HCT116 (cell line): ENCODE results near the gene SEC14L1. TPM values are rescaled to one million over a fixed set of nuclear protein-coding genes. Genes with fewer than 3 reads are reported as not detected.

Experiments
- ATAC-seq: fragments of 200-7000 bp; cut with Tn5 transposase; 2 replicates; pipeline ENCODE4 v1.9.1; 2020; ENCODE audit warnings: mild to moderate bottlenecking, moderate library complexity
- BruUV-seq: library from RNA; stranded (reverse); fragments of 400-500 nt; replicated peaks from 2 replicates; lab custom pipeline; 2021; lab: Mats Ljungman, UMichigan
- CTCF ChIA-PET: fragments of 300-600 bp; sonication (Branson Sonifier 250); formaldehyde crosslinking; loops from one replicate; lab custom pipeline; 2021; ENCODE audit warnings: antibody characterized with exemption; lab: Charles Lee
- POLR2A ChIA-PET: fragments of 300-600, 350-600 bp; sonication (Branson Sonifier 250); formaldehyde crosslinking; loops from one replicate; lab custom pipeline; 2021; ENCODE audit warnings: antibody characterized with exemption; lab: Charles Lee
- RAD21 ChIA-PET, 2 experiments: fragments of 300-600 bp; sonication (Branson Sonifier 250); formaldehyde crosslinking; loops; one replicate each; lab custom pipeline; 2023; ENCODE audit warnings: low total read pairs in 2 of 2; ENCODE audit not compliant: uncharacterized antibody in 2 of 2, unreplicated experiment in 2 of 2, low non-redundant PET in 1 of 2; lab: Charles Lee
- DNase-seq: peaks from one replicate; pipeline ENCODE4 v3.0.0-alpha.2; 2010; ENCODE audit warnings: low read depth, low spot score
- H2AFZ ChIP-seq: fragments of 200-600 bp; shearing (Covaris generic), sonication (generic); 2 replicates; pipeline ENCODE4 v1.6.1; 2017; ENCODE audit warnings: low read depth, mixed run types, mixed read lengths, antibody characterized with exemption, low read length; ENCODE audit not compliant: poor library complexity, severe bottlenecking
- H3K27ac ChIP-seq: 2 replicates; pipeline ENCODE4 v1.5.1; 2012; ENCODE audit warnings: low read depth, low read length
- H3K27me3 ChIP-seq: fragments of 200-600 bp; sonication (generic); 2 replicates; pipeline ENCODE4 v1.6.1; 2016; ENCODE audit warnings: mixed run types, low read length, mixed read lengths; ENCODE audit not compliant: insufficient read depth
- H3K36me3 ChIP-seq, 2 experiments: fragments of 200-500 bp in 1 of 2; fragments of 200-600 bp in 1 of 2; sonication (Bioruptor generic) in 1 of 2; sonication (generic) in 1 of 2; 2 replicates each; pipeline versions ENCODE4 v1.5.1 to v1.6.1; 2014 to 2016; ENCODE audit warnings: low read length in 2 of 2, inconsistent platforms in 1 of 2, mixed read lengths in 1 of 2, mixed run types in 1 of 2; ENCODE audit not compliant: insufficient read depth in 2 of 2, control insufficient read depth in 1 of 2
- H3K4me1 ChIP-seq, 2 experiments: fragments of 200-600 bp in 1 of 2; sonication (generic) in 1 of 2; 2 replicates each; pipeline versions ENCODE4 v1.5.1 to v1.6.1; 2012 to 2017; ENCODE audit warnings: low read length in 2 of 2, inconsistent platforms in 1 of 2, mild to moderate bottlenecking in 1 of 2, mixed read lengths in 1 of 2, mixed run types in 1 of 2, moderate library complexity in 1 of 2; ENCODE audit not compliant: insufficient read depth in 2 of 2, control insufficient read depth in 1 of 2
- H3K4me2 ChIP-seq: fragments of 200-600 bp; sonication (generic); 2 replicates; pipeline ENCODE4 v1.6.1; 2017; ENCODE audit warnings: mixed run types, low read length, mixed read lengths
- H3K4me3 ChIP-seq, 2 experiments: fragments of 200-600 bp in 1 of 2; sonication (generic) in 1 of 2; replicated peaks in 1 of 2; 2 replicates each; pipeline ENCODE4 v1.5.1; 2011 to 2016; ENCODE audit warnings: low read length in 2 of 2, control low read depth in 1 of 2, low read depth in 1 of 2, mild to moderate bottlenecking in 1 of 2, mixed read lengths in 1 of 2, mixed run types in 1 of 2
- H3K79me2 ChIP-seq: fragments of 200-600 bp; sonication (generic); 2 replicates; pipeline ENCODE4 v1.6.1; 2017; ENCODE audit warnings: mild to moderate bottlenecking, mixed run types, low read length, moderate library complexity, mixed read lengths; ENCODE audit not compliant: insufficient read depth
- H3K9ac ChIP-seq: fragments of 200-600 bp; sonication (generic); 2 replicates; pipeline ENCODE4 v1.6.1; 2016; ENCODE audit warnings: low read length, mixed read lengths
- H3K9me2 ChIP-seq: fragments of 200-600 bp; sonication (generic), shearing (Covaris generic); 2 replicates; pipeline ENCODE4 v1.6.1; 2017; ENCODE audit warnings: mixed run types, mild to moderate bottlenecking, moderate library complexity; ENCODE audit not compliant: insufficient read depth
- H3K9me3 ChIP-seq, 2 experiments: fragments of 200-500 bp in 1 of 2; fragments of 200-600 bp in 1 of 2; sonication (Bioruptor generic) in 1 of 2; sonication (generic) in 1 of 2; 2 replicates each; pipeline ENCODE4 v1.6.1; 2014 to 2017; ENCODE audit warnings: low read length in 2 of 2, mixed read lengths in 2 of 2, inconsistent platforms in 1 of 2, low read depth in 1 of 2, mild to moderate bottlenecking in 1 of 2, mixed run types in 1 of 2, moderate library complexity in 1 of 2; ENCODE audit not compliant: control insufficient read depth in 1 of 2, insufficient read depth in 1 of 2
- H4K20me1 ChIP-seq: fragments of 200-600 bp; sonication (generic), shearing (Covaris generic); 2 replicates; pipeline ENCODE4 v1.6.1; 2017; ENCODE audit warnings: mixed run types, mild to moderate bottlenecking, moderate library complexity; ENCODE audit not compliant: insufficient read depth
- CBX3 ChIP-seq: IDR thresholded peaks from 2 replicates; pipeline ENCODE4 v1.6.1; 2012; ENCODE audit warnings: low read depth
- EGR1 ChIP-seq: IDR thresholded peaks from 2 replicates; pipeline ENCODE4 v1.6.1; 2012; ENCODE audit warnings: low read depth
- JUND ChIP-seq: IDR thresholded peaks from 2 replicates; pipeline ENCODE4 v1.6.1; 2012
- POLR2A ChIP-seq: IDR thresholded peaks from 2 replicates; pipeline ENCODE4 v1.7.0; 2011; ENCODE audit warnings: borderline replicate concordance; ENCODE audit not compliant: insufficient read depth, insufficient read length; ENCODE audit errors: extremely low read depth
- POLR2AphosphoS5 ChIP-seq: IDR thresholded peaks from 2 replicates; pipeline ENCODE4 v1.6.1; 2011; ENCODE audit warnings: mild to moderate bottlenecking, low read depth, low read length, moderate library complexity
- RAD21 ChIP-seq: IDR thresholded peaks from 2 replicates; pipeline ENCODE4 v1.6.1; 2012; ENCODE audit warnings: low read depth, mild to moderate bottlenecking
- SIN3A ChIP-seq: IDR thresholded peaks from 2 replicates; pipeline ENCODE4 v1.6.1; 2012; ENCODE audit warnings: low read depth
- SP1 ChIP-seq: IDR thresholded peaks from 2 replicates; pipeline ENCODE4 v1.6.1; 2012; ENCODE audit warnings: low read depth
- ZNF274 ChIP-seq: fragments of 200-500 bp; sonication (Bioruptor generic); IDR thresholded peaks from 2 replicates; pipeline ENCODE4 v1.6.1; 2014; ENCODE audit warnings: mild to moderate bottlenecking, low read depth, low read length, inconsistent platforms
- intact Hi-C: fragments of 100-400 bp; cut with micrococcal nuclease; formaldehyde crosslinking; loops from 2 replicates; pipeline ENCODE4 v1.10.0; 2022
- total RNA-seq: library from RNA; stranded (reverse); gene quantifications from one replicate; pipeline ENCODE4 v1.2.1, GENCODE V29; 2021; ENCODE audit not compliant: unreplicated experiment
- TF ChIP-seq, protein P1 (sequence below): IDR thresholded peaks from 2 replicates; pipeline ENCODE4 v1.6.1; 2011; ENCODE audit warnings: mild to moderate bottlenecking, low read length, moderate library complexity; ENCODE audit not compliant: insufficient replicate concordance; ENCODE audit errors: extremely low read depth
- TF ChIP-seq, protein P2 (sequence below), 3 experiments: fragments of 200-600 bp in 1 of 3; sonication (generic) in 1 of 3; IDR thresholded peaks in 2 of 3; conservative IDR thresholded peaks in 1 of 3; 2 replicates each; pipeline ENCODE4 v1.5.1; 2012 to 2017; ENCODE audit warnings: low read depth in 2 of 3, low read length in 2 of 3, antibody characterized with exemption in 1 of 3, borderline replicate concordance in 1 of 3, control low read depth in 1 of 3, mild to moderate bottlenecking in 1 of 3, mixed read lengths in 1 of 3, mixed run types in 1 of 3, moderate library complexity in 1 of 3; ENCODE audit not compliant: insufficient read depth in 1 of 3

SEC14L1 gene
- total RNA-seq, 1 experiment from 2014 or later, result 59.7 TPM

DNA sequence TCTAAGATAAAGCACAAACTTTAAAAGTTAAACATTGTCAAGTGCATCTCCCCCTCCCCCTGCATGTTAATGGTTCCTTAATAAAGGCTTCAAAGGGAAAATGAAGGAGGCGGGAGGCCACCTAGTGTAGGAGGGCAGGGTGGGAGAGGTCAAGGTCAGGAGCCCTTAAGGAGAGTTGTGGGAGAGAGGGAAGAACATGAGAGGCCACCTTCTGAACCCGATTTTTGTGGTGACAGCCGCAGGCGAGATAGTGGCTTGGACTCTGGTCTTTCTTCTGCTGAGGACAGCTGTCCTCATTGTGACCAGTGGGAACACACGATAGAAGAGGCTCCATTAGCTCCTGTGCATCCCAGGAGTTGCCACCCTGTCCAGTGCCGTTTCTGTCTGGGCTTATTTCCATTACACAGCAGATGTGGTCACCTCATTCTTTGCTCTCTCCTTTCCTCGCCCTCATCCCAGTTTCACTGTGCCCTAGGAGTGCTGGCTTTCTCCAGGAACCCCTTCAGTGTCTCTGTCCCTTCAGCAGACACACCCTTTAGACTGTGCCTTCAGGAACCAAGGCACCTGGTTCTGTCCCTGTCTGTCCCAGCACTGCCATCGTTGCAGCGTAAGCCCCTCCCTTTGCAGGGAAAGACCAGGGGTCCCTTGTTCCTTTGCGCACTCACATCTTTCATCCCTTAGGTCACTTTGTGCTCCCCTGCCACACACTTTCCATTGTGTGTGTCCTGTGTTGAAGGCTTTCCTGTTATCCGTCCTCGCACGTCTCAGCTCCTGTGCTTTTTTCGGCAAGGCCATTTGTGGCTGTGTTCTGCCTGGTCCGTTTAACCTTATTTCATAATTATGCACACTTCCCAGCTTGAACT lies 7.5 kb downstream of the SEC14L1 start:
- BruUV-seq, result no TSS peak
- TF ChIP-seq, protein P1, sequence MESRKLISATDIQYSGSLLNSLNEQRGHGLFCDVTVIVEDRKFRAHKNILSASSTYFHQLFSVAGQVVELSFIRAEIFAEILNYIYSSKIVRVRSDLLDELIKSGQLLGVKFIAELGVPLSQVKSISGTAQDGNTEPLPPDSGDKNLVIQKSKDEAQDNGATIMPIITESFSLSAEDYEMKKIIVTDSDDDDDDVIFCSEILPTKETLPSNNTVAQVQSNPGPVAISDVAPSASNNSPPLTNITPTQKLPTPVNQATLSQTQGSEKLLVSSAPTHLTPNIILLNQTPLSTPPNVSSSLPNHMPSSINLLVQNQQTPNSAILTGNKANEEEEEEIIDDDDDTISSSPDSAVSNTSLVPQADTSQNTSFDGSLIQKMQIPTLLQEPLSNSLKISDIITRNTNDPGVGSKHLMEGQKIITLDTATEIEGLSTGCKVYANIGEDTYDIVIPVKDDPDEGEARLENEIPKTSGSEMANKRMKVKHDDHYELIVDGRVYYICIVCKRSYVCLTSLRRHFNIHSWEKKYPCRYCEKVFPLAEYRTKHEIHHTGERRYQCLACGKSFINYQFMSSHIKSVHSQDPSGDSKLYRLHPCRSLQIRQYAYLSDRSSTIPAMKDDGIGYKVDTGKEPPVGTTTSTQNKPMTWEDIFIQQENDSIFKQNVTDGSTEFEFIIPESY, result no peak
- TF ChIP-seq ZNF274 (no peak), EGR1 (no peak), POLR2A (no peak), JUND (no peak), SP1 (no peak), RAD21 (no peak), CBX3 (no peak), SIN3A (no peak), POLR2AphosphoS5 (no peak)
- TF ChIP-seq, protein P2, sequence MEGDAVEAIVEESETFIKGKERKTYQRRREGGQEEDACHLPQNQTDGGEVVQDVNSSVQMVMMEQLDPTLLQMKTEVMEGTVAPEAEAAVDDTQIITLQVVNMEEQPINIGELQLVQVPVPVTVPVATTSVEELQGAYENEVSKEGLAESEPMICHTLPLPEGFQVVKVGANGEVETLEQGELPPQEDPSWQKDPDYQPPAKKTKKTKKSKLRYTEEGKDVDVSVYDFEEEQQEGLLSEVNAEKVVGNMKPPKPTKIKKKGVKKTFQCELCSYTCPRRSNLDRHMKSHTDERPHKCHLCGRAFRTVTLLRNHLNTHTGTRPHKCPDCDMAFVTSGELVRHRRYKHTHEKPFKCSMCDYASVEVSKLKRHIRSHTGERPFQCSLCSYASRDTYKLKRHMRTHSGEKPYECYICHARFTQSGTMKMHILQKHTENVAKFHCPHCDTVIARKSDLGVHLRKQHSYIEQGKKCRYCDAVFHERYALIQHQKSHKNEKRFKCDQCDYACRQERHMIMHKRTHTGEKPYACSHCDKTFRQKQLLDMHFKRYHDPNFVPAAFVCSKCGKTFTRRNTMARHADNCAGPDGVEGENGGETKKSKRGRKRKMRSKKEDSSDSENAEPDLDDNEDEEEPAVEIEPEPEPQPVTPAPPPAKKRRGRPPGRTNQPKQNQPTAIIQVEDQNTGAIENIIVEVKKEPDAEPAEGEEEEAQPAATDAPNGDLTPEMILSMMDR (IDR thresholded peaks at IDR 0.05 in 2 of 3, conservative IDR thresholded peaks at IDR 0.05 in 1 of 3; ENCODE audit: borderline replicate concordance in 1 of 3, insufficient read depth in 1 of 3, low read depth in 2 of 3, low read length in 2 of 3), result no peak
- TF ChIP-seq, all 23 proteins: peak for 0
- H3K4me3 ChIP-seq, result no peak overlapping the region
- DNase-seq (no peak), ATAC-seq (no peak)
- no peaks in the 10 kb centered on the region for H3K27me3 ChIP-seq
- RAD21 ChIA-PET, result no interaction called here
- H3K27ac ChIP-seq, result no peak overlapping the region
- intact Hi-C loops, result no loop called here
- H3K9me3 ChIP-seq, result no peaks in the 10 kb centered on the region
- H3K79me2 ChIP-seq, result peaks cover 31% of the 10 kb centered on the region
- peaks cover 8 to 14% of the 10 kb centered on the region in 2 experiments; a peak in 3 of 4 replicates for H3K36me3 ChIP-seq
- POLR2A ChIA-PET, result no interaction called here
- H3K4me2 ChIP-seq, result no peak overlapping the region
- CTCF ChIA-PET, result no interaction called here
- no peaks in the 10 kb centered on the region for H3K9me2 ChIP-seq
- no peaks in the 10 kb centered on the region for H4K20me1 ChIP-seq
- H3K9ac ChIP-seq, result no peak overlapping the region
- H3K4me1 ChIP-seq, result peaks cover 4 to 14% of the 10 kb centered on the region in 2 experiments
- no peak overlapping the region for H2AFZ ChIP-seq
